GM21786 (cell line): ENCODE data around the gene PEX3.

Source experiments
- ATAC-seq: cut with Tn5 transposase; IDR thresholded peaks from one replicate; pipeline ENCODE4 v1.9.1; 2021; ENCODE audit not compliant: unreplicated experiment

Gene PEX3, protein sequence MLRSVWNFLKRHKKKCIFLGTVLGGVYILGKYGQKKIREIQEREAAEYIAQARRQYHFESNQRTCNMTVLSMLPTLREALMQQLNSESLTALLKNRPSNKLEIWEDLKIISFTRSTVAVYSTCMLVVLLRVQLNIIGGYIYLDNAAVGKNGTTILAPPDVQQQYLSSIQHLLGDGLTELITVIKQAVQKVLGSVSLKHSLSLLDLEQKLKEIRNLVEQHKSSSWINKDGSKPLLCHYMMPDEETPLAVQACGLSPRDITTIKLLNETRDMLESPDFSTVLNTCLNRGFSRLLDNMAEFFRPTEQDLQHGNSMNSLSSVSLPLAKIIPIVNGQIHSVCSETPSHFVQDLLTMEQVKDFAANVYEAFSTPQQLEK

DNA sequence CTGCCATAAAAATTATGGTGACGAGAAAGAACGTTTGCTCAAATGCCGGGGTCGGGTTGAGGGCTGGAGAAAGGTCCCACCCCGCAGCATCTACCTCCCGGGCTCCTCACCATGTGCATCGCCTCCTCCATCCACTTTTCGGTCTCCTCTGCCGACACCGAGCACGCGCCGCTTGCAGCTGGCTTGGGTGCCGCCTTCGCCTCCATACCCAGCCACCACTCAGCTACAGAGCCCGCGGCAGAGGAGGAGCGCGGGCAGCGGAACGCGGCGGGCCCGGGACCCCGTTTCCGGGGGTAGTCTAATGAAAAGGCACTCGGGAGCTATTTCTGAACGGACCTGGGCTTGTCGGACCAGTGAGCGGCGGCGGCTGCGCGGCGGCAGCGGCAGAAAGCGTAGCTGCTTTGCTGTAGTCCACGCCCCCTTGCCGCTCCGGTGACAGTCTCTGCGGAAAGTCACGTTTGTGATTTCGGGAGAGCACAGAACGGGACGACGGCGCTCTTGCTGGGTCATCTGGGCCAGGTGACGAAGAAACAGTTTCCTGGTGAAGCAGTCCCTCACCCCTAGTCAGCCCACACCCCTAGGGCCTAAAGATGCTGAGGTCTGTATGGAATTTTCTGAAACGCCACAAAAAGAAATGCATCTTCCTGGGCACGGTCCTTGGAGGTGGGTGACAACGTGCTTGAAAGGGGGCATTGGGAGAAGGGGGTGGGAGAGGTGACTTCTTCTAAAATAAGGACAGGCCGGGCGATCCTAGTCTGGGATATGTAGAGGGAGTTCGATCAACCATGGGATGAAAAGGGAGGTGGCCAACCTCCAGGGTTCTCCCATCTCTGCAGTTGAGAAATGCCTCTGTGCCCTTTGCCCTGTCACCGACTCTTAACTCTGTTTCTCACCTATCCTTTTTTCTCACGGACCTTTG, at the start of gene PEX3, which contains the start of gene ADAT2:
Gene PEX3 (plus strand): TSS at position 353 of the 919 bp plus-strand sequence. CDS start 238 bp downstream, at position 591.
Gene ADAT2 (minus strand): TSS at position 243 of the 919 bp plus-strand sequence. CDS start 37 bp downstream, at position 206.
- ATAC-seq: peak; percentile 96

DNA sequence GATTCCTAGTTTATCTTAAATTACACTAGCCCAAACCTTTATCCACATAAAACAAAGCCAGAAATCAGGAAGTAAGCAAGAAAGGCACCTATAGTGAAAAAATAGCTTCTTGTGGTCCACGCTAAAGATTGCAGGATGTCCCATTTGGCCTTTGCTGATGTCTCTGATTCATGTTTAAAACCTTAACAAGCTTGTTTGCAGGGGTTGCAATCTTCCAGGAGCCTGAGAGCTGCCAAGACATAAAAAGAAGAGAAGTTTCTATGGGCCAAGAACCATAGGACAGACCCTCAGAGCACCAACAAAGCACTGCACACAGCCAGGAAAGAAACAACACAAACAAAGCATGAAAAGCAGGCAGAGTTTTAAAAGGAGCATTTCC, 49.5 kb upstream of the PEX3 start:
- ATAC-seq: no peak

DNA sequence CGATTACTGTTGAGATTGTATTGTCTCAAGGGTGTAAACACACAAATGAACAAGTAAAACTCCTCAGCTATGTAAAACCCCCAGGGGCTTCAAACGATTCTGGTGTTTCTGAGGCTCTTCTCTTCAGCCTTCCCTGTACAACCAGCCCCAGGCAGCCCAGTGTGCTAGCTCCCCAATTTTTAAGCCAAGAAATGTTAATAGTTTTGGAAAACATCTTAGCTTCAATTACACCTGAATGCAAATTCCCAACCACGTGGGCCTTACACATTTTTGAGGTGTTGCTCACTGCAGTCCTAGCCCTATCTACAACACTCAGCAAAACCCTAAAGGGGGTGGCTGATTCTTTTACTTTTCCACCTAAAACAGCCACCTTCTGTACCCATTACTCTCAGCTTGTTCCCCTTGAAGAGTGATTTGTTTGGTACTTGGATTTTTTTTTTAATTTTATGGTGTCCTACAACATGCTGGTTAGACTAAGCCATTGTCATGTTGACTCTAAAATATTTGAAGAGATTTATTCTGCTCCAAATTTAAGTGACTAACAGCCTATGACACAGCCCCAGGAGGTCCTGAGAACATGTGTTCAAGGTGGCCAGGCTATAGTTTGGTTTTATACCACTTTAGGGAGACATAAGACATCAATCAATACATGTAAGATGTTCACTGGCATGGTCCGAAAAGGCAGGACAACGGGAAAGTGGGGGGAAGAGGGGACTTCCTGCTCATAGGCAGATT, 48.8 kb upstream of the PEX3 start:
- no peak for ATAC-seq

DNA sequence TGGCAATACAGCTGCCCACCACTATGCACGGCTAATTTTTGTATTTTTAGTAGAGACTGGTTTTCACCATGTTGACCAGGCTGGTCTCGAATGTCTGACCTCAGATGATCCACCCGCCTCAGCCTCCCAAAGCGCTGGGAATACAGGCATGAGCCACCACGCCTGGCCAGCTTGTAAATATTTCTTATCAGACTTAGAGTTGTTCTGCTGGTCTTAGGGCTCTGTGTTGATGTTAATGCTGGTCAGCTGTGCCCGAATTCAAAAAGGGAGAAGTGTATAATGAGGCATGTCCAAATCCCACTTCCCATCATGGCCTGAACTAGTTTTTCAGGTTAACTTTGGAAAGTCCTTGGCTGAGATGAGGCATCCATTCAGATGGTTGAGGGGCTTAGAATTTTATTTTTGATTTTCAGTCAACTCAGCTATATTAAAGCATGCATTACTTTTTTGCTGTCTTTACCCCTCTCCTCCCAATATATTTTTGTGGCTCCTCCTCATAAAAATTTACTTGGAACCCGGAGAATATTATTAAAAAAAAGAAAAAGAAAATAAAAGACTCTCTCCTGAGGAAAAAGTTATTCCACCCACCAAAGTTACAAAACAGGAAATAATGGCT, 47.8 kb upstream of the PEX3 start:
- no peak for ATAC-seq

DNA sequence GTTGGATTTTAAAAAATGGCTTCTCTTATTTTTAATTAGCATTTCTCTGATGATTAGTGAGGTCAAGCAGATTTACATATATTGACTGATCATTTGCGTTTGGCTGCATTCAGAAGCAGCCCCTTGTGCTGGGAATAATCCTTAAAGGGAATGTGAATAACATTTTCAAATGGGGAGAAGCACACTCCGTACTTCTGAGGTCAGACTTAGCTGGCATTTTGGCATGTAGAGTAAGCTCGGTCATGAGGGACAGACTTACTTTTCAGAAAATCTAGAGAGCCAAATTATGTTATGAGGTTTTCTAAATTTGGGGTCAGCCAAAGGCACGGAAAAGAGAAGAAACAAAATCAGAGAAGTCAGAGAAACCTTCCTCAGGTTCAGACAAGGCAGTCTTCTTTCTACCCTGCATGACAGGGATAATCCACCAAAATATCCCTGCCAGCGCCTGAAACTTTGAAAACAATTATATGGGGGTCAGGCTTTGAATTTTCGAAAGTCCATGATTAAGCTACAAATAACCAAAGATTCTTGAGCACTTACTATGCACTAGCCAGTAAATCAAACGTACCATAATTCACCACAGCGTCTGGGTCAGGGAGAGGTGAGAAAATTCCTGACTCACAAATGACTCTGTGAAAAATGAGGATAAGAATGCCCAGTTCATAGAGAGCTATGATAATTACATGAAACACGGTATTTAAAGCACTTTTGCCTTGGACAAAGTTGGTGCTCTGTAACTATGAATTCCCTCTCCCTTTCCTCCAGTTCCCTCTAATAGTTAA, 45.0 kb upstream of the PEX3 start:
- no peak for ATAC-seq

DNA sequence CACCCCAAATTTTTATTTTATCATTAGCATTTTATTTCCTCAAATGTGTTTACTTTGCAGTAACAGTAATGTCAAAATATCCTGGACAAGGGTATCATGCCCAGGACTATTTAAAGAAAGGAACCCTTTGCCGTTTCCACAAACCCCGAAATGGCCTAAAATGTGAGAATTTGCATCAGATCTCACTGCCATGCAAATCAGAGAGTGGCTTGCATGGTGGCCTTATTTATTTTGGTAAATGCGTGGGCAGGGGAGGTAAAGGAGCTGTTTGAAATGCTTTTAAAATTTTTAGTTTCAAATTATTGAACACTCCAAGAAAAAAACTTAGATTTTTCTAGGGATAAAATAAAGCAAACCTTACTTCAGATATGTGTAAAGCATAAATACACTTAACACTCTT, 43.9 kb upstream of the PEX3 start:
- ATAC-seq: no peak

DNA sequence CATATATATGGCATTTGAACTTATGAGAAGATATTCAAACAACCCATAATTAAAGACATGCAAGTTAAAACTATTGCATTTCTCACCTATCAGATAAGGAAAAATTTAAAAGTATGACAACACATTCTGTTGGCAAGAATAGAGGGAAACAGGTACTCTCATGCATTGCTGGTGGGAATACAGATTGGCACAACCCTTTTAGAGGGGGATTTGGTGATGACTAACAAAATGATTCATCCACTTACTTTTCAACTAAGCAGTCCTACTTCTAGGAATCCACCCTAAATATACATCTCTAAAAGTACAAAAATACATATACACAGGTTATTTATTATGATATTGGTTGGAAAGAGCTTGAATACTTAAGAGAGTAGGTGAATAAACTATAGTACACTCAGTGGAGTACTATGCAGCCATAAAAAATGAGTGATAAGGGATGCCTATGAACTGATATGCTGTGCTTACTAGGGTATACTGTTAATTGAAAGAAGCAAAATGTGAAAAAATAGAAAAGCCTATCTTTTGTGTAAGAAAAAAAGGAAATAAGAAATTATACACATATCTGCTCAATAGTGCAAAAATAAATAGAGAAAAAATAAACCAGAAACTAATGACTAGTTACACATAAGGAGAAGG, 42.3 kb upstream of the PEX3 start:
- ATAC-seq: no peak

DNA sequence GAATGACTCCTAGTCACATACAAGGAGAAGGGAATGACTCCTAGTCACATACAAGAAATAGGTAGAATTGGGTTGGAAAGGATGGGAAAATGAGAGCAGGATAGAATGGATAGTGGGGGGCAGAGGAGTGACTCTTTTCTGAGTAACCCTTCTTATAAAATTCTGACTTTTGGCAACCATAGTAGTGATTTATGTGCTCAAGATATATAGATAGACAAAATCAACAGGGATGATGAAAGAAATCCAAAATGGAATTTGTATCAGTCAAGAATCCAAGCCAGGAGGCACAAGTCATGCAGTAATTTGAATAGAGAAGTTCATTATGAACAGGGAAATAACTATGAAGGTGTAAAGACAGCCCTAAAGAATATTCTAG, 41.8 kb upstream of the PEX3 start:
- no peak for ATAC-seq

DNA sequence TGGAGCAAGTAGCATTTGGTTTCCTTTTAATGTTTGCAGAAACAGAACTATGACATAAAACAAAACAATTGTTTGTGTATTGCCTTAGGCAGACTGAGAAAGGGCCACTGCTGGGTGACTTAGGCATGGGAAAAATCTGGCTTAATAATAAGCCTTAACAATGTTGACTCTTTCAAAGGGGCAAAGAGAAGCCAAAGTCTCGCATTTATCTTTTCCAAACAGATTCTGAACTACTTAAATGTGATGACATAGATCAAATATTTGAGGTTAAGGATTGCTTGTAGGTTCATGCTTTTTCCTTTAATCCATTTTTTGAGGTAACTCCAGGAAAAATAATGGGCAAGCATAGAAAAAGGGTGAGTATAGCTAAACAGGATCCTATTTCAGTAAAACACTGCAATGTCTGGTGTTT, 39.7 kb upstream of the PEX3 start:
- no peak for ATAC-seq

DNA sequence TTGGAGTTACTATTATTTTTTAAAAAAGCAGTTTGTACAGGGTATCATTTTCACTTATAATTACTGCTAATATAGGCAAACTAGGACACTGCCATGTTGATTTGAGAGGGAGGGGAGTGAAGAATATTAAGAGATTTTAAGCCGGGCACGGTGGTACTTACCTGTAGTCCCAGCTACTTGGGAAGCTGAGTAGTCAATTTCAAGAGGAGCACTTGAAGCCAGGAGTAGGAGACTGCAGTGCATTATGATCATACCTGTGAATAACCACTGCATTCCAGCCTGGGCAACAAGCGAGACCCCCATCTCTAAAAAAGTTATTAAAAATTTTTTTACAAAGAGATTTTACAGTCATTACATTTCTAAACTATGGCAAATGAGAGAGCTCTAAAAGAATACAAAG, 35.8 kb upstream of the PEX3 start:
- no peak for ATAC-seq

DNA sequence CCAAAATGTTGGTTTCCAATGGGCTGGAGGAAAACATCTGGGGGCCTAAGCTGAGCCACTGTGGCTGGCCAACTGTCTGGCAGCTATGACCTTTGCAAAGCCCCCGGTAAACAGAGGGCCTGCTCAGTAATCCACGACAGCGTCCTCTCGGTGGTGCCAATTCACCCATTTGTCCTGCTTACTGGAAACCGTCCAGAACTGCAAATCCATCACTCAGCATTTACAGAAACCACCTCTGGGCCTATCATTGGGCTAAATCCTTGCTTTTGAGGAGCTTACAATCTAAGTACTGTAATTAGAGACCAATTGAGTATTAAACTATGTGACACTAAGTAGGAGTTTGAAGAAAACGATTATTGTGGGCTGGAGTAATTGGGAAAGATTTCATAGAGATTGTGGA, 31.1 kb upstream of the PEX3 start:
- ATAC-seq: no peak

DNA sequence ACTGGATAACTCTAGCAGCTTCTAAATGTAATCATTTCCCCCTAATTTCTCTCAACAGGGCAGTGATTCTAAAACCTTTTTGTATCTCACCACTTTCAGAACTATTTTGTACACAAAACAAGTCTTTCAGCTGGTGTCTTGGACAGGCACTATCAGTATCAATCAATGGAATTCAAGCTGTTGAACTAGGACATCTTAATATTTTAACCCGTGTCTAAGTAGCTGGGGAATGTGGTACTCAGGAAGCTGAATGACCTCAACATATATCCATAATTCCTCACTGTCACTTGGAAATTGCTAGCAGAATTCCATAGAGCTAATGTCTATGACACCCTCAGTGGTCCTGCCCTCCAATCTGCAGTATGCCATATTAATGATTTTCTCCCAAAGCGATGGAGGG, 24.6 kb upstream of the PEX3 start:
- ATAC-seq: no peak

DNA sequence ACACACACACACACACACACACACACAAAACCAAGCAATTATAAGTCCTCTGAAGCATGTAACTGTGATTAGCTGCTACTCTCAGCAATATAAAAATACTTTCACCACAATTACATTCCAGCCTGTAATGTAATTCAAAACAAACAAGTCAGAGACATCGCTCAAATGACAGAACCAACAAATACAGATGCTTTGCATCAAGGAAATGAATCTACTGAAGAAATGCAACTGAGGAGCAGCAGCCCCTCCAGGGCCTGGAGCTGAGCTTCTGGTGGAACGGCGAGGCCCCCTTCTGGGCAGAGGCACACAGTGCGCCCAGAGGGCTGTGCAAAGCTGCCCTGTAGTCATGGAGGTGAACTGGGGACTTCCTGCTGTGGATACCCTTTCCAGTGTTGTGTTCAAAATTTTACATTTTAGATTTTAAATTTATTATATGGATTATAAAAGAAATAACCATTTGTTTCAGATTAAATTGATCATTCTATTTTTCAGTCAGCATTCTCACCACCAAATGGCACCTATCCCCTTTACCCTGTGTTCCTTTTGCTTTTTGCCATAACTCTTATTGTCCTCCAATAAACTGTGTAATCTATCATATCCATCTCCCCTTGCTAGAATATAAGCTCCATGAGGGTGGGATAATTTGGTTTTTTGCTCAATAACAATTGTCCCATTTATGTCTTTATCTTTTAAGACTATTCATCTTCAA, 23.3 kb upstream of the PEX3 start:
- peak; percentile 100 for ATAC-seq

DNA sequence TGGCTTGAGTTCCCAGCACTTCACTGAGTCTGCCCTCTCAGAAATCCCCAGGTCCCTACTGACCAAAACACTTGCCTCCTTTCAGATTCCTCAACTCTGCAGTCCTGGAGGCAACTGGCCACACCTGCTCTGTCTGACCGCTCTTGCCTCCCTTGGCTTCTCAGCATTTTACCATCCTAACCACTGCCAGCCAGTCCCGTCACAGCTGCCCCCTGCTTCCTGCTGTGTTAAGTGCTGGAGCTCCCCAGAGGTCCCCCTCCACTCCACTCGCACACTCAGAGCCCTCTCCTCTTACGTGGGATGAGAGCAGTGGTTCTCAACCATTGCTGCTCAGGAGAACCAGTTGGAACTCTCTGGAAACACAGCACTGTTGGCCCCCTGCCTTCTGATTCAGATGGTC, 20.6 kb upstream of the PEX3 start:
- ATAC-seq: no peak

DNA sequence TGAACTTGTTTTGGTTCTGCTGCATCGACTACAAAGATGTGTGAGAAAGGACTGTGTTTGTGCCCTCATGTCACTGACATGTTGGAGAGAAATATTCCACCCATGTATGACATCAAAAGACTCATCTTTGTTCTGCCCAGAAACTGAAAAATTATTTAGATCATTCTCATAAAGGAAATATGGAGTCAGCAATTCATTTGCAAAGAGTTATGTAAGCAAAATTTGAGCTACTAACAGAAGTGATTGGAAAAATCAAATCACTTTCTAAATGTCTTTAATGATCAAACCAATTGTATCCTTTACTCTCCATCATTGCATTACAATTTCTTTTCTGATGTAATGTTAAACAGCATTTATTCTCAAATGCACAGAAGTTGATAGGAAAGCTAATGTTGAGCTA, 19.4 kb upstream of the PEX3 start:
- no peak for ATAC-seq

DNA sequence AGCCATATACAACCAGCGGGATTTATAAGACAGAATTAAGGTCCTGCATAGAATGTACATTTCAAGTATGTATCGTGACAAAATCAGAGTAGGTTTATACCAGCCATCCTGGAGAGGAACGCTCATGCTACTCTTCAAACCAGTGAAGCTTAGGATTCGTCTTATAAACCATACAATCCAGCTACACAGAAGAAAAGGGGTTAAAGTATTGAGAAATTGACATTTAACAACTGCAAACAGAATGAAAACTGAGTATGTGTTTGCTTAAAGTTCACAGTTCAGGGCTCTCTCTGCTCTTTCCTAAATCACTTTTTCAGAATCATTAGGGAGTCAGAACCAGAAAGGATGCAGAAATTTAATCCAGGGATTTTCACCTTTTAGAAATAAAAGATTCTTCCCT, 18.0 kb upstream of the PEX3 start:
- ATAC-seq: no peak

DNA sequence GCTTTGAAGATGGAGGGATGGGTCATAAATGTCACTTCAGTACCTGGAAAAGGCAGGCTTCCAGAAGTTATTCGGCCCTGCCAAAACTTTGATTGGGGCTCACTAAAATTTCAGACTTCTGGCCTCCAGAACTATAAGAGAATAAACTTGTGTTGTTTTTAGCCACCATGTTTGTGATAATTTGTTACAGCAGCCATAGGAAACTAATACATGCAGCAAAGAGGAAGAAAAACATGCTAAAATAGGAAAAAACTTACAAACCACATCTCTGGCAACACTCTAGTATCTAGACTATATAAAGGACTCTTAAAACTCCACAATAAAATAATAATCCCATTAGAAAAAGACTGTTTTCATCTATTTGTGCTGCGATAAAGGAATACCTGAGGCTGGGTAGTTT, 9.6 kb upstream of the PEX3 start:
- ATAC-seq: no peak

DNA sequence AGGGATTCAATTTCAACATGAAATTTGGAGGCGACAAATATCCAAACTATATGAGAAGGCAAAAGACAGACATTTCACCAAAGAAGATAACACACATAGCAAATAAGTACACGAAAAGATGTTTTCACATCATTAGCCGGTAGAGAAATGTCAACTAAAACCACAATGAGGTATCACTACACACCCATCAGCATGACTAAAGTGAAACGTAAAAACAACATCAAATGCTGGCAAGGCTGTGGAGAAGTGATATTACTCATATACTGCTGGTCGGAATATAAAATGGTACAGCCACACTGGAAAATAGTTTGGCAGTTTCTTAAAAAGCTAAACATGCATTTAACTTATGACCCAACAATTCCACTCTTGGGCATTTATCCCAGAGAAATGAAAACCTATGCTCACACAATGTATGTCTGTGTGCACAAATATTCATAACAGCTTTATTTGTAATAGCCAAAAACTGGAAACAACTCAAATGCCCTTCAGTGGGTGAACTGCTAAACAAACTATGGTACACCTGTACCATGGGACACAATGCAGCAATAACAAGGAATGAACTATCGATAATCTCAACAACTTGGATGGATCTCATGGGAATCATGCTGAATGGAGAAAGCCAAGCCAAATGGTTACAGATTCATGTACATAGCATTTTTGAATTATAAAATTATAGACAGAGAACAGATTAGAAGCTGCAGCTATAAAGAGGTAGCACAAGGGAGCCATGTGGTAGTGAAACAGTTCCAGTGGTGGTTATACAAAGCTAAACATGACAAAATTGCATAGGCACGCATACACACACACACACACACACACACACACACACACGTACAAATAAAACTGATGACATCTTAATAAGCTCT, 8.7 kb upstream of the PEX3 start:
- no peak for ATAC-seq
